GM12801 (cell line): ENCODE data around the gene RGMA.

ENCODE experiments used
- CTCF ChIP-seq: IDR thresholded peaks from one replicate; pipeline ENCODE4 v1.5.1; 2011; ENCODE audit warnings: control low read depth; ENCODE audit not compliant: insufficient read length; ENCODE audit errors: extremely low read depth

RGMA gene

GRCh38 chr15:93028111-93028631 lies 60.8 kb downstream of the RGMA start:
- TF ChIP-seq CTCF = no peak

DNA sequence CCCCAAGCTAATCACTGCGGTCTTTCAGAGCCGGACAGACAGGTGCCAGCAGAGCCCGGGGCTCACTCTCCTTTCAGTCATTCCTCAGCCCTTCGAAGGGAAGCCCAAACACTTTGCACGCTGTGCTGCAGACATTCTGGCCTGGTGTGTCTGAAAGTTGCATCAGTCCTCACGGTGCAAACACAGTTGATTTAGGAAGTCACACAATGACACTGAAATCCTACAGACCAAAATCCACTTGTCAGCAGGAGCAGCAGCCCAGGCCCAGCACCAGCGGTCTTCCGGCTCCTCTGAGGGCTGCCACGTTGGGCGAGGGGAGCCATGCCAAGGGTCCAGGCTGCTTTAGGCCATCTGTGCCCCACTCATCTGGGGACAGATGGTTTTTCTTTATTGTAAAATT lies 61.6 kb downstream of the RGMA start:
- TF ChIP-seq CTCF = no peak

GRCh38 chr15:93026380-93026817 lies 62.6 kb downstream of the RGMA start:
- TF ChIP-seq CTCF = no peak

- TF ChIP-seq CTCF = no peak
Observed at GRCh38 chr15:93025625-93025982, 63.4 kb downstream of the RGMA start.

DNA sequence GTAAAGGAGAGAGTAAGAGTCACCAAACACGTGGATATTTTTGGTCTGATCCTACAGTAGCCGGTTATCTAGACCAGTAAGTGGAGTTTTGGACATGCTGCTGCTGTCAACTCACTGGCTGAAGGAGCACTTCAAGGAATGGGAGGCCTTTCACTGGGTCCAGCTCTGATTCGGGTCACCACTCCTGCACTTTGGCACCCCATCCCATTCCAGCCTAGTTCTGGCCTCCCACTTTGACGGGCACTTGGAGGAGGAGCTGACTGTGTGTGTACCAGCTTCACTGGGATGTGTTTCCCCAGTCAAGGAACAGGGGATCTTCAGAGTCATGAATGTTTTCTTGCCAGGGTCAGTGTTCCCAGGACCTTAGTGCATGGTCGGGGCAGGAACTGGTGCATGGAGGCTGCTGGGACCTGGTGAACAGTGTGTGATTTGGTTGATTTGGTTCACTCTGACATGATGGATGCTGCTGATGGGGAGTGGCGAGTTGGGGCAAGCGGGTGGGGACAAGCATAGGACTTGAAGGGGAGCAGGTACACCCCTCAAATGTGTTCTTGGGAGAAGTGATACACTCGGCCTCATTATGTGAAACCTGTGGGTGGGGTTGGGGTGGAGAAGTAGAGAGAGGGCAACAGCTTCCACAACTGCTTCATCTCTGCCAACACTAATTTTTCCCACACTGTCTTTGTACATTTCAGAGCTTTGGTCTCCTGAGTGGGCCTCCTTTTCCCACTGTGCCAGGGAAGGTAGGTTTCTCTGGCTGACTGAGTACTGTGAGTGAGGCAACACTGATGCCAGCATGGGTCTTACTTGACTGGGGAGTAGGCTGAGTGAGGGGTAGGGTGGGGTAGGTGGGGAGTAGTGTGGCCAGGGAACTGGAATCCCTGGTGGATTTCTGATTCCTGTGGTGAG lies 64.0 kb downstream of the RGMA start:
- TF ChIP-seq CTCF = no peak

- TF ChIP-seq CTCF = no peak
Observed at GRCh38 chr15:93024293-93024692, 64.7 kb downstream of the RGMA start.

DNA sequence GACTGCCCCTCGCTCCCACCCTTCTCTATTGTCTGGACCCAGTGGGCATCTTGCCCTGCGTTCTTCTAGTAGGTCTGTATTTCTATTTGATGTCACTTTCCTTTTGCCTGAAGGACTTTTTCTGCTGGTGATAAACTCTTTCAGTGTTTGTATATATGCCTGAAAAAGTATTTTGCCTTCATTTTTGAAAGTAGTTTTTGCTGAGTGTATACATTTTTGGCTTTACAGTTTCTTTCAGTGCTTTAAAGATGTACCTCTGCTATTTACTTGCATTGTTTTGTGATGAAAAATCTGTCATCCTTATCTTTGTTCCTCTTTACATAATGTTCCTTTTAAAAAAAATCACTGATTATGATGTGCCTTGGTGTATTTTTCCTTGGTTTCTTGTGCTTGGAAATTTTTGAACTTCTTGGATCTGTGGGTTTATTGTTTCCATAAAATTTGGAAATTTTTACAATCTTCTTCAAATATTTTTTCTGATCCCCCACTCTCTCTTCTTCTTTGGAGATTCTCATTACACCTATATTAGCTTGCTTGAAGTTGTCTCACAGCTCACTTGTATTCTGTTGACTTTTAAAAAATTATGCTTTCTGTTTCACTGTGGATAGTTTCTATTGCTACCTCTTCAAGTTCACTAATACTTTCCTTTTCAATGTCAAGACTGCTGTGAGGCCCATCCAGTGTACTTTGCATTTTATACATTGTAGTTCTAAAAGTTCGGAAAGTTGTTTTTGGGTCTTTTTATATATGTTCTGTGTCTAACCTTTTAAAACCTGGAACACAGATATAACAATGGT lies 67.8 kb downstream of the RGMA start:
- no peak for TF ChIP-seq CTCF
